HCT116 (cell line): ENCODE measurements around the gene C1orf174. TPM values are rescaled to one million over a fixed set of nuclear protein-coding genes. Genes with fewer than 3 reads are reported as not detected.

Experiments
- ATAC-seq: fragments of 200-7000 bp; cut with Tn5 transposase; 2 replicates; pipeline ENCODE4 v1.9.1; 2020; ENCODE audit warnings: mild to moderate bottlenecking, moderate library complexity
- BruUV-seq: library from RNA; stranded (reverse); fragments of 400-500 nt; replicated peaks from 2 replicates; lab custom pipeline; 2021; lab: Mats Ljungman, UMichigan
- CTCF ChIA-PET: fragments of 300-600 bp; sonication (Branson Sonifier 250); formaldehyde crosslinking; loops from one replicate; lab custom pipeline; 2021; ENCODE audit warnings: antibody characterized with exemption; lab: Charles Lee
- POLR2A ChIA-PET: fragments of 300-600, 350-600 bp; sonication (Branson Sonifier 250); formaldehyde crosslinking; loops from one replicate; lab custom pipeline; 2021; ENCODE audit warnings: antibody characterized with exemption; lab: Charles Lee
- RAD21 ChIA-PET, 2 experiments: fragments of 300-600 bp; sonication (Branson Sonifier 250); formaldehyde crosslinking; loops; one replicate each; lab custom pipeline; 2023; ENCODE audit warnings: low total read pairs in 2 of 2; ENCODE audit not compliant: uncharacterized antibody in 2 of 2, unreplicated experiment in 2 of 2, low non-redundant PET in 1 of 2; lab: Charles Lee
- DNase-seq: peaks from one replicate; pipeline ENCODE4 v3.0.0-alpha.2; 2010; ENCODE audit warnings: low read depth, low spot score
- H2AFZ ChIP-seq: fragments of 200-600 bp; shearing (Covaris generic), sonication (generic); 2 replicates; pipeline ENCODE4 v1.6.1; 2017; ENCODE audit warnings: low read depth, mixed run types, mixed read lengths, antibody characterized with exemption, low read length; ENCODE audit not compliant: poor library complexity, severe bottlenecking
- H3K27ac ChIP-seq: 2 replicates; pipeline ENCODE4 v1.5.1; 2012; ENCODE audit warnings: low read depth, low read length
- H3K27me3 ChIP-seq: fragments of 200-600 bp; sonication (generic); 2 replicates; pipeline ENCODE4 v1.6.1; 2016; ENCODE audit warnings: mixed run types, low read length, mixed read lengths; ENCODE audit not compliant: insufficient read depth
- H3K36me3 ChIP-seq, 2 experiments: fragments of 200-500 bp in 1 of 2; fragments of 200-600 bp in 1 of 2; sonication (Bioruptor generic) in 1 of 2; sonication (generic) in 1 of 2; 2 replicates each; pipeline versions ENCODE4 v1.5.1 to v1.6.1; 2014 to 2016; ENCODE audit warnings: low read length in 2 of 2, inconsistent platforms in 1 of 2, mixed read lengths in 1 of 2, mixed run types in 1 of 2; ENCODE audit not compliant: insufficient read depth in 2 of 2, control insufficient read depth in 1 of 2
- H3K4me1 ChIP-seq, 2 experiments: fragments of 200-600 bp in 1 of 2; sonication (generic) in 1 of 2; 2 replicates each; pipeline versions ENCODE4 v1.5.1 to v1.6.1; 2012 to 2017; ENCODE audit warnings: low read length in 2 of 2, inconsistent platforms in 1 of 2, mild to moderate bottlenecking in 1 of 2, mixed read lengths in 1 of 2, mixed run types in 1 of 2, moderate library complexity in 1 of 2; ENCODE audit not compliant: insufficient read depth in 2 of 2, control insufficient read depth in 1 of 2
- H3K4me2 ChIP-seq: fragments of 200-600 bp; sonication (generic); 2 replicates; pipeline ENCODE4 v1.6.1; 2017; ENCODE audit warnings: mixed run types, low read length, mixed read lengths
- H3K4me3 ChIP-seq, 2 experiments: fragments of 200-600 bp in 1 of 2; sonication (generic) in 1 of 2; replicated peaks in 1 of 2; 2 replicates each; pipeline ENCODE4 v1.5.1; 2011 to 2016; ENCODE audit warnings: low read length in 2 of 2, control low read depth in 1 of 2, low read depth in 1 of 2, mild to moderate bottlenecking in 1 of 2, mixed read lengths in 1 of 2, mixed run types in 1 of 2
- H3K79me2 ChIP-seq: fragments of 200-600 bp; sonication (generic); 2 replicates; pipeline ENCODE4 v1.6.1; 2017; ENCODE audit warnings: mild to moderate bottlenecking, mixed run types, low read length, moderate library complexity, mixed read lengths; ENCODE audit not compliant: insufficient read depth
- H3K9ac ChIP-seq: fragments of 200-600 bp; sonication (generic); 2 replicates; pipeline ENCODE4 v1.6.1; 2016; ENCODE audit warnings: low read length, mixed read lengths
- H3K9me2 ChIP-seq: fragments of 200-600 bp; sonication (generic), shearing (Covaris generic); 2 replicates; pipeline ENCODE4 v1.6.1; 2017; ENCODE audit warnings: mixed run types, mild to moderate bottlenecking, moderate library complexity; ENCODE audit not compliant: insufficient read depth
- H3K9me3 ChIP-seq, 2 experiments: fragments of 200-500 bp in 1 of 2; fragments of 200-600 bp in 1 of 2; sonication (Bioruptor generic) in 1 of 2; sonication (generic) in 1 of 2; 2 replicates each; pipeline ENCODE4 v1.6.1; 2014 to 2017; ENCODE audit warnings: low read length in 2 of 2, mixed read lengths in 2 of 2, inconsistent platforms in 1 of 2, low read depth in 1 of 2, mild to moderate bottlenecking in 1 of 2, mixed run types in 1 of 2, moderate library complexity in 1 of 2; ENCODE audit not compliant: control insufficient read depth in 1 of 2, insufficient read depth in 1 of 2
- H4K20me1 ChIP-seq: fragments of 200-600 bp; sonication (generic), shearing (Covaris generic); 2 replicates; pipeline ENCODE4 v1.6.1; 2017; ENCODE audit warnings: mixed run types, mild to moderate bottlenecking, moderate library complexity; ENCODE audit not compliant: insufficient read depth
- ATF3 ChIP-seq: IDR thresholded peaks from 2 replicates; pipeline ENCODE4 v1.6.1; 2012
- EZH2 ChIP-seq: fragments of 200-600 bp; sonication (generic); IDR thresholded peaks from 2 replicates; pipeline ENCODE4 v1.6.1; 2017; ENCODE audit warnings: antibody characterized with exemption, mixed run types
- EZH2phosphoT487 ChIP-seq: fragments of 200-600 bp; IDR thresholded peaks from 2 replicates; pipeline ENCODE4 v1.6.1; 2018; ENCODE audit warnings: antibody characterized with exemption, borderline replicate concordance
- FOSL1 ChIP-seq: IDR thresholded peaks from 2 replicates; pipeline ENCODE4 v1.6.1; 2012; ENCODE audit warnings: low read depth
- JUND ChIP-seq: IDR thresholded peaks from 2 replicates; pipeline ENCODE4 v1.6.1; 2012
- POLR2AphosphoS5 ChIP-seq: IDR thresholded peaks from 2 replicates; pipeline ENCODE4 v1.6.1; 2011; ENCODE audit warnings: mild to moderate bottlenecking, low read depth, low read length, moderate library complexity
- SP1 ChIP-seq: IDR thresholded peaks from 2 replicates; pipeline ENCODE4 v1.6.1; 2012; ENCODE audit warnings: low read depth
- SRF ChIP-seq: IDR thresholded peaks from 2 replicates; pipeline ENCODE4 v1.6.1; 2012; ENCODE audit warnings: low read depth
- ZBTB33 ChIP-seq: IDR thresholded peaks from 2 replicates; pipeline ENCODE4 v1.6.1; 2011; ENCODE audit warnings: mild to moderate bottlenecking, low read length, moderate library complexity; ENCODE audit not compliant: insufficient replicate concordance; ENCODE audit errors: extremely low read depth
- ZFX ChIP-seq: fragments of 450-650 bp; IDR thresholded peaks from 2 replicates; pipeline ENCODE4 v1.6.1; 2017
- ZNF274 ChIP-seq: fragments of 200-500 bp; sonication (Bioruptor generic); IDR thresholded peaks from 2 replicates; pipeline ENCODE4 v1.6.1; 2014; ENCODE audit warnings: mild to moderate bottlenecking, low read depth, low read length, inconsistent platforms
- intact Hi-C: fragments of 100-400 bp; cut with micrococcal nuclease; formaldehyde crosslinking; loops from 2 replicates; pipeline ENCODE4 v1.10.0; 2022
- total RNA-seq: library from RNA; stranded (reverse); gene quantifications from one replicate; pipeline ENCODE4 v1.2.1, GENCODE V29; 2021; ENCODE audit not compliant: unreplicated experiment

C1orf174 gene
- total RNA-seq, 1 experiment from 2014 or later, result 33.7 TPM

GRCh38 chr1:3879787-3880428 lies 20.2 kb downstream of the C1orf174 start:
- Histone ChIP-seq H3K9ac (no peak overlapping the region), H3K27ac (no peak overlapping the region), H3K79me2 (no peaks in the 10 kb centered on the region), H2AFZ (no peak overlapping the region), H4K20me1 (no peaks in the 10 kb centered on the region), H3K4me2 (no peak overlapping the region), H3K4me3 (no peak overlapping the region), H3K9me2 (no peaks in the 10 kb centered on the region), H3K27me3 (no peaks in the 10 kb centered on the region), H3K36me3 (peaks cover 0 to 4% of the 10 kb centered on the region in 2 experiments; a peak in 2 of 4 replicates), H3K4me1 (no peaks in the 10 kb centered on the region), H3K9me3 (peaks cover 3 to 5% of the 10 kb centered on the region in 2 experiments; a peak in 2 of 4 replicates)
- no peak for DNase-seq
- no TSS peak for BruUV-seq
- POLR2A ChIA-PET, result no interaction called here
- CTCF ChIA-PET, result no interaction called here
- TF ChIP-seq SP1 (no peak), ZNF274 (no peak), EZH2 (no peak), EZH2phosphoT487 (no peak), ZFX (no peak), POLR2AphosphoS5 (no peak), FOSL1 (no peak), SRF (no peak), ZBTB33 (no peak), JUND (no peak), ATF3 (no peak)
- intact Hi-C loops, result no loop called here
- ATAC-seq, result no peak
- RAD21 ChIA-PET, result no interaction called here
